Chondrocyte (in vitro differentiated cells): ENCODE measurements around the gene SLC47A1. TPM values are rescaled to one million over a fixed set of nuclear protein-coding genes. Genes with fewer than 3 reads are reported as not detected.

Experiments
- DNase-seq: peaks from one replicate; pipeline ENCODE4 v3.0.0; 2021; ENCODE audit warnings: mixed read lengths, low spot score
- H3K27ac Mint-ChIP-seq: one replicate; pipeline ENCODE4 v1.8.0; 2021; ENCODE audit warnings: mild to moderate bottlenecking, moderate library complexity, mixed read lengths; ENCODE audit not compliant: unreplicated experiment
- H3K27me3 Mint-ChIP-seq: 2 replicates; pipeline ENCODE4 v1.8.0; 2021; ENCODE audit warnings: low read depth, mixed read lengths
- H3K36me3 Mint-ChIP-seq: 2 replicates; pipeline ENCODE4 v1.8.0; 2021; ENCODE audit warnings: low read depth, mixed read lengths
- H3K4me1 Mint-ChIP-seq: 2 replicates; pipeline ENCODE4 v1.8.0; 2021; ENCODE audit warnings: low read depth, mild to moderate bottlenecking, mixed read lengths
- H3K4me3 Mint-ChIP-seq: one replicate; pipeline ENCODE4 v1.8.0; 2021; ENCODE audit warnings: mild to moderate bottlenecking, moderate library complexity, mixed read lengths; ENCODE audit not compliant: unreplicated experiment
- H3K9me3 Mint-ChIP-seq: 2 replicates; pipeline ENCODE4 v1.8.0; 2021; ENCODE audit warnings: low read depth, mixed read lengths
- total RNA-seq: library from RNA; stranded (reverse); gene quantifications from 3 replicates; pipeline ENCODE4 v1.2.1, GENCODE V29; 2021
- TF ChIP-seq, protein P1 (sequence below): fragments of 200-600 bp; sonication (generic); IDR thresholded peaks from 2 replicates; pipeline ENCODE4 v1.5.0; 2021; ENCODE audit warnings: antibody characterized with exemption, mild to moderate bottlenecking, moderate library complexity

SLC47A1 gene
- total RNA-seq, 1 donor from 2014 or later = 1.7 TPM

DNA sequence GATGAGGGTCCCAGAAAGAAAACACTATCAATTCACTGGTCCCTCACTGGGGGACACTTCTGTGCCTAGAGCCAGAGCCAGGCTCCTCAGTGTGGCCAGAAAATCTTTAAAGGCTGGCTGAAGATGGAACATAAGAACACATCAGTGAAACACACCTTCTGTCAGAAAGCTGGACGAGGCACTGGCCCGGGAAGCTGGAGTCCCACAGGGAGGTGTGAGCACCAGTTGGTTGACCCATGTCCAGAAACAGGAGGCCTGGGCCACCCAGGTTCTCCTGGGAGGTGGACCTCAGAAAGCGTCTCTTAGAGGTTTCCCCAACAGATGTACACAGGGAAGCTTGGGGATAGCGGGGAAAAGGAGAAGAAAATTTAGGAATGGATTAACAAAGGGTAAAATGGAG, 58.7 kb downstream of the SLC47A1 start:
- Mint-ChIP-seq H3K4me1 (no peaks in the 10 kb centered on the region), H3K9me3 (no peaks in the 10 kb centered on the region), H3K36me3 (peaks cover 1% of the 10 kb centered on the region), H3K4me3 (no peak overlapping the region), H3K27ac (no peak overlapping the region), H3K27me3 (peaks cover 11% of the 10 kb centered on the region)
- no peak for DNase-seq
- TF ChIP-seq, protein P1, sequence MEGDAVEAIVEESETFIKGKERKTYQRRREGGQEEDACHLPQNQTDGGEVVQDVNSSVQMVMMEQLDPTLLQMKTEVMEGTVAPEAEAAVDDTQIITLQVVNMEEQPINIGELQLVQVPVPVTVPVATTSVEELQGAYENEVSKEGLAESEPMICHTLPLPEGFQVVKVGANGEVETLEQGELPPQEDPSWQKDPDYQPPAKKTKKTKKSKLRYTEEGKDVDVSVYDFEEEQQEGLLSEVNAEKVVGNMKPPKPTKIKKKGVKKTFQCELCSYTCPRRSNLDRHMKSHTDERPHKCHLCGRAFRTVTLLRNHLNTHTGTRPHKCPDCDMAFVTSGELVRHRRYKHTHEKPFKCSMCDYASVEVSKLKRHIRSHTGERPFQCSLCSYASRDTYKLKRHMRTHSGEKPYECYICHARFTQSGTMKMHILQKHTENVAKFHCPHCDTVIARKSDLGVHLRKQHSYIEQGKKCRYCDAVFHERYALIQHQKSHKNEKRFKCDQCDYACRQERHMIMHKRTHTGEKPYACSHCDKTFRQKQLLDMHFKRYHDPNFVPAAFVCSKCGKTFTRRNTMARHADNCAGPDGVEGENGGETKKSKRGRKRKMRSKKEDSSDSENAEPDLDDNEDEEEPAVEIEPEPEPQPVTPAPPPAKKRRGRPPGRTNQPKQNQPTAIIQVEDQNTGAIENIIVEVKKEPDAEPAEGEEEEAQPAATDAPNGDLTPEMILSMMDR = no peak

DNA sequence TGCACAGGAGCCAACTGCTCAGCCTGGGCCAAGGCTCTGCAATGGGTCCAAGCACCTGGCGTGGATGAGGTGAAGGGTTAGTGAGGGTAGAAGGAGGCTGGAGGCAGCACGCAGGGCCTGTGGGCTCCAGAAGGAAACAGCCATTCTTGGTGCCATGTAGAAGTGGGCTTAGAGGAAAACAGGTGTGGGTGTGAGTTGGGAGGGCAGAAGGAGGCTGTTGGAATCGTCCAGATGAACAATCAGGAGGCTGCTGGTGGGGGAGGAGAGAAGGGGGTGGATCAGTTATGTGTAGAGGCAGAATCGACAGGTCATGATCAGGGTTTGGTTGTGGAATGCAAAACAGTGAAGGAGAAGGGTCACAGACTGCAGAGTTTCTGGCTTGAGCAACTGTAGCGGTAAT, 63.2 kb downstream of the SLC47A1 start:
- TF ChIP-seq, protein P1 = no peak
- H3K27me3 Mint-ChIP-seq = peaks cover 8% of the 10 kb centered on the region
- H3K36me3 Mint-ChIP-seq = peaks cover 1% of the 10 kb centered on the region
- no peak overlapping the region for H3K4me3 Mint-ChIP-seq
- no peaks in the 10 kb centered on the region for H3K9me3 Mint-ChIP-seq
- no peak overlapping the region for H3K27ac Mint-ChIP-seq
- H3K4me1 Mint-ChIP-seq = no peaks in the 10 kb centered on the region
- DNase-seq = no peak

DNA sequence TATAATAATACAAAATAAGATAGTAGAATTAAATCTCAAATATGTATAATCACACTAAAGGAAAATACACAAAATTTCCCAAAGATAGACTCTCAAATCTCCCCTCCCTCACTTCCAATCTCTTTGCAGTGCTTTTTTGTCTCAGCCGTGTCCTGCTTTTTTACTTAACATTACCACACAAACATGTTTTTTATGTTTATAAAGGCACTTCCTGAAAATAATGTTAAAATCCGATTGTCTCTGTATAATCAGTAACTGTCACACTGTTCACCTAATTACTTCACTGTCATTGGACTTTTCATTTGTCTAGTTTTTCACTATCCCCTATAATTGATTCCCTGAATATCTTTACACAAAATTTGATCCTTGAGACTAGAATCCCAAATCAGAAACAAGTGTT, 76.7 kb downstream of the SLC47A1 start:
- Mint-ChIP-seq H3K36me3 (no peaks in the 10 kb centered on the region), H3K4me3 (no peak overlapping the region), H3K4me1 (no peaks in the 10 kb centered on the region), H3K9me3 (no peaks in the 10 kb centered on the region), H3K27me3 (no peaks in the 10 kb centered on the region), H3K27ac (no peak overlapping the region)
- DNase-seq = no peak
- TF ChIP-seq, protein P1 = no peak

DNA sequence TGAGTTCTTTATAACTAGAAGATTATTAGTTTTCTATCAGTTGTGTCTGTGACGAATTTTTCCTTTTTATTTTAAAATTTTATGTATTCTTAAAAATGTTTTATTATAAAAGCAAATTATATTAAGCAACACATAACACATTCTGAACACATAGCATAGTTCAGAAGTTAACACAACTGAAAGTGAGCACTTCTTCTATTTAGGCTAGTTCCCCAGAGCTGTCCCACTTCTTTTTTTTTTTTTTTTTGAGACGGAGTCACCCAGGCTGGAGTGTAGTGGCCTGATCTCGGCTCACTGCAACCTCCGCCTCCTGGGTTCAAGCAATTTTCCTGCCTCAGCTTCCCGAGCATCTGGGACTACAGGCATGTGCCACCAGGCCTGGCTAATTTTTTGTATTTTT, 77.2 kb downstream of the SLC47A1 start:
- no peaks in the 10 kb centered on the region for H3K36me3 Mint-ChIP-seq
- TF ChIP-seq, protein P1 = no peak
- H3K4me1 Mint-ChIP-seq = no peaks in the 10 kb centered on the region
- DNase-seq = no peak
- H3K27ac Mint-ChIP-seq = no peak overlapping the region
- H3K9me3 Mint-ChIP-seq = no peaks in the 10 kb centered on the region
- H3K4me3 Mint-ChIP-seq = no peak overlapping the region
- no peaks in the 10 kb centered on the region for H3K27me3 Mint-ChIP-seq

DNA sequence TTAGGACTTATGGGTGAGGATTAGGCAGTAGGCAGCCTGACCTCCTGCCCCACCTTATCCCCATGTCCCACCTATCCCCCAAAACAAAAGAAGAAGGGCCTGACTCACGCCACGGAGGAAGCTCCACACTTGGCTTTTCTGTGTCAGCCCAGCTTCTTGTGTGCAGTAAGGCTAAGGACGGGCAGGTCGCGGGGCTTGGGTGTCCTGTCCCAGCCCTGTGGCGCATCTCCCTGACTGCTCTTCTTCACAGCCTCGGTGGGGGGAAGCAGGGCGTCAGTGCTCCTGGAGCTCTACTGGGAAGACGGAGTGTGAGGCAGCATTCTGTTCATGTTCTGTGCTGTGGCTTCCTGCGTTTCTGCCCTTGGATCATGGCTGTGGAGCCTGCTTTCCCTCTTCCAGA, 80.3 kb downstream of the SLC47A1 start:
- TF ChIP-seq, protein P1 = no peak
- H3K4me3 Mint-ChIP-seq = no peak overlapping the region
- peaks cover 4% of the 10 kb centered on the region for H3K36me3 Mint-ChIP-seq
- no peak overlapping the region for H3K27ac Mint-ChIP-seq
- peaks cover 17% of the 10 kb centered on the region for H3K9me3 Mint-ChIP-seq
- no peak for DNase-seq
- no peaks in the 10 kb centered on the region for H3K4me1 Mint-ChIP-seq
- no peaks in the 10 kb centered on the region for H3K27me3 Mint-ChIP-seq
